GM12891 (cell line): ENCODE data around the gene SSNA1.

ENCODE experiments used
- POLR2A ChIP-seq: IDR thresholded peaks from 2 replicates; pipeline ENCODE4 v1.6.1; 2011; ENCODE audit warnings: low read depth, low read length, control low read depth
- TAF1 ChIP-seq: IDR thresholded peaks from 2 replicates; pipeline ENCODE4 v1.6.1; 2011; ENCODE audit warnings: low read depth, low read length, control low read depth

DNA sequence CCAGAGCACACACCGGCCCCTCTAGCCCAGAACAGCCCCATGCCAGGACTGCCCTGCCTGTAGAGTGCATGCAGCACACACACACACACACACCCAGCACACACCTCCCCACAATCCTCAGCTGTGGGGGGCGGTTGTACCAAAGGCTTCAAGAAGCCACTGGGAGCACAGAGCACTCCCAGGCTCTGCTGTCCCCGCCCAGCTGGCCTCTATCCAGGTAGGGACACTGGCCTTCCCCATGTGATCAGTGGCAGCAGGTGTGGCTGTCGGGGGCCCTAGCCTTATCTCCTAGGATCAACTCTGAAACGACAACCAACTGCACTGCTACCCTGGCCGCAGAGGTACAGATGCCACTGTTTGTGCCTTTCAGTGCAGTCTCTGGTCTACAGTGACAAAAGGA, 2.1 kb upstream of the SSNA1 start:
- TF ChIP-seq POLR2A (no peak), TAF1 (no peak)
